RWPE2 (cell line): Measurements from ENCODE around the gene STRIT1.

Experiments
- ATAC-seq: fragments of 200-7000 bp; cut with Tn5 transposase; 3 replicates; pipeline ENCODE4 v1.9.1; 2021; ENCODE audit warnings: low read depth
- DNase-seq: peaks from one replicate; pipeline ENCODE4 v3.0.0-alpha.2; 2020; ENCODE audit warnings: low spot score
- H3K27ac ChIP-seq: fragments of 450-650 bp; 2 replicates; pipeline ENCODE4 v1.5.1; 2017; ENCODE audit warnings: mild to moderate bottlenecking; ENCODE audit not compliant: poor library complexity, severe bottlenecking
- H3K27me3 ChIP-seq: fragments of 250-450 bp; sonication (Bioruptor Pico); 2 replicates; pipeline ENCODE4 v1.5.1; 2021; ENCODE audit warnings: mild to moderate bottlenecking, moderate library complexity; ENCODE audit not compliant: insufficient read depth, poor library complexity, severe bottlenecking
- H3K36me3 ChIP-seq: fragments of 250-450 bp; sonication (Bioruptor Pico); 2 replicates; pipeline ENCODE4 v1.5.1; 2020; ENCODE audit warnings: low read depth, mild to moderate bottlenecking, moderate library complexity
- H3K4me1 ChIP-seq: fragments of 250-450 bp; sonication (Bioruptor Pico); 2 replicates; pipeline ENCODE4 v1.5.1; 2021; ENCODE audit warnings: mild to moderate bottlenecking, moderate library complexity; ENCODE audit not compliant: insufficient read depth, poor library complexity, severe bottlenecking
- H3K4me3 ChIP-seq: fragments of 250-450 bp; sonication (Bioruptor Pico); 2 replicates; pipeline ENCODE4 v1.5.1; 2021; ENCODE audit warnings: mild to moderate bottlenecking, moderate library complexity; ENCODE audit not compliant: severe bottlenecking
- H3K9me3 ChIP-seq: fragments of 250-450 bp; sonication (Bioruptor Pico); 2 replicates; pipeline ENCODE4 v1.5.1; 2021; ENCODE audit warnings: mild to moderate bottlenecking, moderate library complexity; ENCODE audit not compliant: severe bottlenecking
- TF ChIP-seq, protein P1 (sequence below): fragments of 450-650 bp; IDR thresholded peaks from one replicate; pipeline ENCODE4 v1.5.1; 2017; ENCODE audit warnings: mild to moderate bottlenecking, moderate library complexity; ENCODE audit not compliant: poor library complexity, severe bottlenecking

STRIT1 gene

DNA sequence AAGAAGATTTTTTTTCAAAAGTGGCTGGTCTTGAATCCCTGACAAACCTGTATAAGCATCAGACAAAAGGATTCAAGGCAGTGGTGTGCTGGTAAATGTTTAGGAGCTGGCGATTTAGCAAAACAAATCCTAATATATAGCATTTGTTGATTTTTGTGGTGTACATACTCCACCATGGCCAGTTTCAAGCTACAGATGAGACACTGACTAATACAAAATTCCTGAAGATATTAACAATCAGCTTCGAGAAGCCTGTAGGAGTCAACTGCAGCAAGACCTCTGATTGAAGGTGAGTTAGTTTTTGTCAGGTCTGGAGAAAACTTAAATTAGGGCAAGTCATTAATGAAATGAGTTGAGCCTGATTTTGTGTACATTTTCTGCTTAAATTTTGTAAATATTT lies 6.7 kb downstream of the STRIT1 start:
- DNase-seq: no peak
- H3K27ac ChIP-seq: no peak overlapping the region
- TF ChIP-seq, protein P1, sequence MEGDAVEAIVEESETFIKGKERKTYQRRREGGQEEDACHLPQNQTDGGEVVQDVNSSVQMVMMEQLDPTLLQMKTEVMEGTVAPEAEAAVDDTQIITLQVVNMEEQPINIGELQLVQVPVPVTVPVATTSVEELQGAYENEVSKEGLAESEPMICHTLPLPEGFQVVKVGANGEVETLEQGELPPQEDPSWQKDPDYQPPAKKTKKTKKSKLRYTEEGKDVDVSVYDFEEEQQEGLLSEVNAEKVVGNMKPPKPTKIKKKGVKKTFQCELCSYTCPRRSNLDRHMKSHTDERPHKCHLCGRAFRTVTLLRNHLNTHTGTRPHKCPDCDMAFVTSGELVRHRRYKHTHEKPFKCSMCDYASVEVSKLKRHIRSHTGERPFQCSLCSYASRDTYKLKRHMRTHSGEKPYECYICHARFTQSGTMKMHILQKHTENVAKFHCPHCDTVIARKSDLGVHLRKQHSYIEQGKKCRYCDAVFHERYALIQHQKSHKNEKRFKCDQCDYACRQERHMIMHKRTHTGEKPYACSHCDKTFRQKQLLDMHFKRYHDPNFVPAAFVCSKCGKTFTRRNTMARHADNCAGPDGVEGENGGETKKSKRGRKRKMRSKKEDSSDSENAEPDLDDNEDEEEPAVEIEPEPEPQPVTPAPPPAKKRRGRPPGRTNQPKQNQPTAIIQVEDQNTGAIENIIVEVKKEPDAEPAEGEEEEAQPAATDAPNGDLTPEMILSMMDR: no peak
- no peaks in the 10 kb centered on the region for H3K9me3 ChIP-seq
- no peak overlapping the region for H3K4me3 ChIP-seq
- no peak; the same call in 2 of the 3 replicates for ATAC-seq
- no peaks in the 10 kb centered on the region for H3K4me1 ChIP-seq
- no peaks in the 10 kb centered on the region for H3K27me3 ChIP-seq
- H3K36me3 ChIP-seq: no peaks in the 10 kb centered on the region

DNA sequence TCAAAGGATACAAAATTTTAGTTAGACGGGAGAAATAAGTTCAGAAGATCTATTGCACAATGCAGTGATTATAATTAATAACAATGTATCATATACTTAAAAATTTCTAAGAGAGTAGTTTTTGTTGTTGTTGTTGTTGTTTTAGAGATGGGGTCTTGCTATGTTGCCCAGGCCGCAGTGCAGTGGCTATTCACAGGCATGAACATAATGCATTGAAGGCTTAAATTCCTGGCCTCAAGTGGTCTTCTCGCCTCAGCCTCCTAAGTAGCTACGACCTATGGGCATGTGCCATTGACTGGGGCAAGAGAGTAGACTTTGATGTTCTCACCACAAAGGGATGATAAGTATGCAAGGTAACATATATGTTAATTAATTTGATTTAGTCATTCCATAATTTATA lies 7.5 kb downstream of the STRIT1 start:
- Histone ChIP-seq H3K4me3 (no peak overlapping the region), H3K9me3 (no peaks in the 10 kb centered on the region), H3K27me3 (no peaks in the 10 kb centered on the region), H3K4me1 (no peaks in the 10 kb centered on the region), H3K36me3 (no peaks in the 10 kb centered on the region), H3K27ac (no peak overlapping the region)
- no peak for ATAC-seq
- TF ChIP-seq, protein P1: no peak
- DNase-seq: no peak

DNA sequence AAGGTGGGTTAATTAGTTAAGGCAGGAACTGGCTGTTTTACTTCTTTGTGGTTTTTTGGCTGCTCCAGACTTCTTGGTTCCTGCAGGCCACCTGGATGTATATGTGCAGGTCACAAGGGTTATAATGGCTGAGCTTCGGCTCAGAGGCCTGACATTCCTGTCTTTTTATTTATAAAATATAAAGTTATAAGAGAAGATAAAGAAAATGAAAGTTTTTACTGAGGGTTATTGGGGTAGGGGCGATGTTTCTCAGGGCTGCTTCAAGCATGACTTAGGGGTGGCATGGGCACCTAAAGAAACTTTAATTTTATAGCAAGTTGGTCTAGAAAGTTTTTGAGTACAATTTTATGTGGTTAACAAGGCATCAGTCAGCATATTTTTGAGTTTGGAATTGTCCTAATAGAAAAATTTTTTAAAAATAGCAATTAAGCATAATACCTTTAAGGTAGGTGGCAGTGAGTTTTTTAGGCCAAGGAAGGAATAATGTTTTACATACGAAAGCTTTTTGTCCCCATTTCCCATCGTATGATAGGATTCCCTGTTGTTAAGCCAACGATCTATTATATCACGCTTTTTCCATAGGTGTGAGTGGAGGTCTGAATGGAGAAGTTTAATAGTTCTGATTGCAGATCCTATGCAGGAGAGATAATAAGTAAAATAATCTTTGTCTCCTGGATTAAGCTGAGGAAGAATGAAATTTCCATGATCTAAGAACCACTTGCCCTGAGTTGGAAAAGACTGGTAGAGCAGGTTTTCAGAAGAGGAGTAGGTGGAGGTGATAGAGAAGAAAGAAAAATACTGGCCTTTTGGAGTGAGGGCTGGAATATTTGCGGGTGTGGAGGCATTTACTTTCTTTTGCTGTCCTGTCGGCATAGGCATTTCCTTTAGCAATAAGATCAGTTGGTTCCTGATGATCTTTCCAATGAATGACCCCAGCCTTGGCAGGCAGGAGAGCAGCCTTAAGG lies 10.1 kb downstream of the STRIT1 start:
- TF ChIP-seq, protein P1: no peak
- ATAC-seq (no peak), DNase-seq (no peak)

DNA sequence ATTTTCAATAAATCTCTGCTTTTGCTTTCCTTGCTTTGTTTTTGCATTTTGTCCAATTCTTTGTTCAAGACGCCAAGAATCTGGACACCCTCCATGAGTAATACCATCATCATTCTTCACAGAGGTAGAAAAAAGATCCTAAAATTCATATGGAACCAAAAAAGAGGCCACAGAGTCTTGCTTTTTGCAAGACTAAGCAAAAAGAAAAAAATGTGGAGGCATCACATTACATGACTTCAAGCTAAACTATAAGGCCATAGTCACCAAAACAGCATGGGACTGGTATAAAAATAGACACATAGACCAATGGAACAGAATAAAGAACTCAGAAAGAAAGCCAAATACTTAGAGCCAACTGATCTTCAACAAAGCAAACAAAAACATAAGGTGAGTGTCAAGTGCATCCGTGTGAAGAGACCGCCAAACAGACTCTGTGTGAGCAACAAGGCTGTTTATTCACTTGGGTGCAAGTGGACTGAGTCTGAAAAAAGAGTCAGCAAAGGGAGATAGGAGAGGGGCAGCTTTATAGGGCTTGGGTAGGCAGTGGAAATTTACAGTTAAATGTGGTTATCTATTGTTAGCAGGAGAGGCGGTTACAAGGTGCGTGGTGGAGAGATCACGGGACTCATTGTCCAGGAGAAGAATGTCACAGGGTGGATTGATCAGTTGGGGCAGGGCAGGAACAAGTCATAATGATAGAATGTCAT lies 10.9 kb downstream of the STRIT1 start:
- DNase-seq (no peak), ATAC-seq (no peak)
- Histone ChIP-seq H3K27me3 (no peaks in the 10 kb centered on the region), H3K9me3 (no peaks in the 10 kb centered on the region), H3K27ac (no peak overlapping the region), H3K4me3 (no peak overlapping the region), H3K36me3 (no peaks in the 10 kb centered on the region), H3K4me1 (no peaks in the 10 kb centered on the region)
- TF ChIP-seq, protein P1: no peak

More for the DNA sequence above, 10.1 kb downstream of the STRIT1 start:
- H3K27ac ChIP-seq: no peak overlapping the region
- H3K36me3 ChIP-seq: no peaks in the 10 kb centered on the region
- H3K4me3 ChIP-seq: no peak overlapping the region
- H3K9me3 ChIP-seq: no peaks in the 10 kb centered on the region
- no peaks in the 10 kb centered on the region for H3K4me1 ChIP-seq
- no peaks in the 10 kb centered on the region for H3K27me3 ChIP-seq
